Endothelial cell (in vitro differentiated cells): ENCODE results near the gene SURF2. TPM values are rescaled to one million over a fixed set of nuclear protein-coding genes. Genes with fewer than 3 reads are reported as not detected.

Source experiments
- DNase-seq: peaks from one replicate; pipeline ENCODE4 v3.0.0; 2021; ENCODE audit warnings: low spot score
- H3K27ac Mint-ChIP-seq: one replicate; pipeline ENCODE4 v1.8.0; 2021; ENCODE audit warnings: mixed read lengths, inconsistent platforms; ENCODE audit not compliant: unreplicated experiment
- H3K27me3 Mint-ChIP-seq: one replicate; pipeline ENCODE4 v1.8.0; 2021; ENCODE audit warnings: mild to moderate bottlenecking, moderate library complexity, mixed read lengths, inconsistent platforms; ENCODE audit not compliant: unreplicated experiment
- H3K36me3 Mint-ChIP-seq: one replicate; pipeline ENCODE4 v1.8.0; 2021; ENCODE audit warnings: mild to moderate bottlenecking, low read depth, mixed read lengths, inconsistent platforms; ENCODE audit not compliant: unreplicated experiment
- H3K4me1 Mint-ChIP-seq: one replicate; pipeline ENCODE4 v1.8.0; 2021; ENCODE audit warnings: mild to moderate bottlenecking, mixed read lengths, inconsistent platforms; ENCODE audit not compliant: unreplicated experiment
- H3K4me3 Mint-ChIP-seq: one replicate; pipeline ENCODE4 v1.8.0; 2021; ENCODE audit warnings: mild to moderate bottlenecking, mixed read lengths, inconsistent platforms; ENCODE audit not compliant: unreplicated experiment
- H3K9me3 Mint-ChIP-seq: one replicate; pipeline ENCODE4 v1.8.0; 2021; ENCODE audit warnings: mixed read lengths, inconsistent platforms; ENCODE audit not compliant: unreplicated experiment
- CTCF ChIP-seq: fragments of 200-600 bp; sonication (generic); IDR thresholded peaks from one replicate; pipeline ENCODE4 v1.5.0; 2021; ENCODE audit warnings: antibody characterized with exemption; ENCODE audit not compliant: unreplicated experiment
- total RNA-seq: library from RNA; stranded (reverse); fragmentation: NEBNext Ultra II Directional; extraction: Animal tissue kit (Norgen Biotek cat#: 25700); gene quantifications from one replicate; pipeline ENCODE4 v1.2.1, GENCODE V29; 2021; ENCODE audit not compliant: unreplicated experiment

Gene SURF2
- total RNA-seq, 1 donor from 2014 or later, result 11.9 TPM

GRCh38 chr9:133351526-133351907 lies 4.8 kb upstream of the SURF2 start:
- Mint-ChIP-seq H3K36me3 (peaks cover 42% of the 10 kb centered on the region), H3K4me1 (peaks cover 19% of the 10 kb centered on the region), H3K4me3 (no peak overlapping the region), H3K27ac (no peak overlapping the region), H3K9me3 (no peaks in the 10 kb centered on the region), H3K27me3 (peaks cover 15% of the 10 kb centered on the region)
- no peak for TF ChIP-seq CTCF
- no peak for DNase-seq

- peaks cover 15% of the 10 kb centered on the region for H3K4me1 Mint-ChIP-seq
- H3K27ac Mint-ChIP-seq, result no peak overlapping the region
- H3K9me3 Mint-ChIP-seq, result no peaks in the 10 kb centered on the region
- peaks cover 15% of the 10 kb centered on the region for H3K27me3 Mint-ChIP-seq
- peak; percentile 56 for DNase-seq
- peaks cover 39% of the 10 kb centered on the region for H3K36me3 Mint-ChIP-seq
- peak; percentile 46 for TF ChIP-seq CTCF
- H3K4me3 Mint-ChIP-seq, result peak overlapping the region; percentile 74
Measured at GRCh38 chr9:133351908-133352634, 4.3 kb upstream of the SURF2 start.

- peaks cover 15% of the 10 kb centered on the region for H3K27me3 Mint-ChIP-seq
- H3K4me3 Mint-ChIP-seq, result no peak overlapping the region
- no peak for DNase-seq
- TF ChIP-seq CTCF, result no peak
- H3K4me1 Mint-ChIP-seq, result peaks cover 17% of the 10 kb centered on the region
- peaks cover 41% of the 10 kb centered on the region for H3K36me3 Mint-ChIP-seq
- no peak overlapping the region for H3K27ac Mint-ChIP-seq
- no peaks in the 10 kb centered on the region for H3K9me3 Mint-ChIP-seq
Measured at GRCh38 chr9:133352635-133353340, 3.6 kb upstream of the SURF2 start.

GRCh38 chr9:133353548-133353947 lies 2.8 kb upstream of the SURF2 start:
- no peak overlapping the region for H3K27ac Mint-ChIP-seq
- no peaks in the 10 kb centered on the region for H3K9me3 Mint-ChIP-seq
- H3K36me3 Mint-ChIP-seq, result peaks cover 48% of the 10 kb centered on the region
- H3K27me3 Mint-ChIP-seq, result peaks cover 17% of the 10 kb centered on the region
- peaks cover 15% of the 10 kb centered on the region for H3K4me1 Mint-ChIP-seq
- no peak for TF ChIP-seq CTCF
- no peak for DNase-seq
- H3K4me3 Mint-ChIP-seq, result no peak overlapping the region

- peaks cover 39% of the 10 kb centered on the region for H3K36me3 Mint-ChIP-seq
- H3K4me1 Mint-ChIP-seq, result peaks cover 6% of the 10 kb centered on the region
- DNase-seq, result no peak
- peaks cover 5% of the 10 kb centered on the region for H3K27me3 Mint-ChIP-seq
- H3K27ac Mint-ChIP-seq, result no peak overlapping the region
- no peak for TF ChIP-seq CTCF
- no peaks in the 10 kb centered on the region for H3K9me3 Mint-ChIP-seq
- peak overlapping the region; percentile 98 for H3K4me3 Mint-ChIP-seq
Measured at GRCh38 chr9:133354766-133355165, 1.6 kb upstream of the SURF2 start.
